Parathyroid adenoma (tissue), 2 donors: ENCODE results near the gene FABP6.

Experiments used
- H2AFZ ChIP-seq: fragments of 300-600 bp; sonication (generic); one replicate; pipeline ENCODE4 v1.7.0; 2017; ENCODE audit warnings: antibody characterized with exemption, mild to moderate bottlenecking
- H3K27ac ChIP-seq: fragments of 300-600 bp; sonication (generic); one replicate; pipeline ENCODE4 v1.7.0; 2017
- H3K27me3 ChIP-seq: fragments of 300-600 bp; sonication (generic); one replicate; pipeline ENCODE4 v1.7.0; 2017; ENCODE audit warnings: low read length; ENCODE audit not compliant: control insufficient read depth, insufficient read depth
- H3K36me3 ChIP-seq: fragments of 300-600 bp; sonication (generic); one replicate; pipeline ENCODE4 v1.7.0; 2017; ENCODE audit warnings: low read length; ENCODE audit not compliant: control insufficient read depth, insufficient read depth
- H3K4me1 ChIP-seq: fragments of 300-600 bp; sonication (generic); one replicate; pipeline ENCODE4 v1.7.0; 2017; ENCODE audit warnings: control low read depth
- H3K4me2 ChIP-seq: fragments of 300-600 bp; sonication (generic); one replicate; pipeline ENCODE4 v1.7.0; 2017; ENCODE audit warnings: low read length
- H3K4me3 ChIP-seq: fragments of 300-600 bp; sonication (generic); one replicate; pipeline ENCODE4 v1.7.0; 2017; ENCODE audit warnings: low read depth, low read length
- H3K79me2 ChIP-seq: fragments of 300-600 bp; sonication (generic); one replicate; pipeline ENCODE4 v1.7.0; 2017; ENCODE audit warnings: control low read depth
- H3K9ac ChIP-seq: fragments of 300-600 bp; sonication (generic); one replicate; pipeline ENCODE4 v1.7.0; 2017; ENCODE audit warnings: mild to moderate bottlenecking
- H3K9me3 ChIP-seq: fragments of 300-600 bp; sonication (generic); one replicate; pipeline ENCODE4 v1.7.0; 2017; ENCODE audit warnings: low read length; ENCODE audit not compliant: control insufficient read depth
- CTCF ChIP-seq: fragments of 300-600 bp; sonication (generic); IDR thresholded peaks from one replicate; pipeline ENCODE4 v1.7.0; 2017; ENCODE audit warnings: antibody characterized with exemption, mild to moderate bottlenecking
- donor health status: primary hyperparathyroidism.

FABP6 gene

GRCh38 chr5:160250226-160250625 lies 20.9 kb downstream of the FABP6 start:
- Histone ChIP-seq H3K9ac (no peak overlapping the region), H3K36me3 (no peaks in the 10 kb centered on the region), H3K4me1 (no peaks in the 10 kb centered on the region), H3K79me2 (no peaks in the 10 kb centered on the region), H3K4me2 (no peak overlapping the region), H3K9me3 (no peaks in the 10 kb centered on the region), H2AFZ (no peak overlapping the region), H3K27me3 (no peaks in the 10 kb centered on the region), H3K27ac (no peak overlapping the region), H3K4me3 (no peak overlapping the region)
- no peak for TF ChIP-seq CTCF

DNA sequence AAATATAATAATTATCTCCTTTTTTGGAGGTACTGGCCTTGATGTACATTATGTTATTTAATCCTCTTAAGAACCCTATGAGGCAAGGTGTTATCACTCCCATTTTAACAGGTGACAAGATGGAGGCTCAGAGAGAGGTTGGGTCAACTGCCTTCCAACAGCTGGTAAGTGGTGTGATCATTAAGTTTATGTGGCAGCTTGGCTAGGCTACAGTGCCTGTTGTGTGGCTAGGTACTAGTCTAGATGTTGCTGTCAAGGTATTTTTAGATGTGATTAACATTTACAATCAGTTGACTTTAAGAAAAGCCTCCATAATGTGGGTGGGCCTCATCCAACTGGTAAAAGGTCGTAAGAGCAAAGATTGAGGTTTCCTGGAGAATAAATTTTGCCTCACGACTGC lies 21.5 kb downstream of the FABP6 start:
- Histone ChIP-seq H3K4me3 (no peak overlapping the region), H3K4me2 (no peak overlapping the region), H3K79me2 (no peaks in the 10 kb centered on the region), H3K4me1 (no peaks in the 10 kb centered on the region), H3K27ac (no peak overlapping the region), H3K9ac (no peak overlapping the region), H3K9me3 (no peaks in the 10 kb centered on the region), H2AFZ (no peak overlapping the region), H3K27me3 (no peaks in the 10 kb centered on the region), H3K36me3 (no peaks in the 10 kb centered on the region)
- no peak for TF ChIP-seq CTCF

- Histone ChIP-seq H3K4me3 (no peak overlapping the region), H3K4me1 (no peaks in the 10 kb centered on the region), H3K9me3 (no peaks in the 10 kb centered on the region), H3K36me3 (no peaks in the 10 kb centered on the region), H3K27ac (no peak overlapping the region), H3K79me2 (no peaks in the 10 kb centered on the region), H3K27me3 (no peaks in the 10 kb centered on the region), H3K9ac (no peak overlapping the region), H2AFZ (no peak overlapping the region), H3K4me2 (no peak overlapping the region)
- no peak for TF ChIP-seq CTCF
These were observed 22.3 kb downstream of the FABP6 start for GRCh38 chr5:160251406-160252155.

DNA sequence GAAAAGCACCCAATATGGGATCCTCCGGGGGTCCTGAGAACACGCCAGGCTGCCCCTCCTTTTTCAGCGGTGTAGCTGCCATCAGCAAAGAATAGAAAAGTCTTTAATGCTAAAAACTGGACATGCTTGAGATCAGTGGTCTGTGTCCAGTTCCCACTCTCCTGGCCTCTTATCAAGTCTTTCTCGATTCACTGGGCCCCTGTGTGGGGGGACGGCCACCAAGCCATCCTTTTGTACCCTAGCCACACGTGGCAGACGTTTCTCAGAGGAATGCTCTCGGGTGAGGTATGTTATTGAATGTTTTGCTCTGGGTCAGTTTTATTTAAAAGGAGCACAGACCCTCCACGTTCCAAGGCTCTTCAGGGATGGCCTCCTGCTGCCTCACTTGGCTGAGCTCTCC lies 23.6 kb downstream of the FABP6 start:
- no peaks in the 10 kb centered on the region for H3K4me1 ChIP-seq
- no peak overlapping the region for H3K9ac ChIP-seq
- H3K27me3 ChIP-seq: no peaks in the 10 kb centered on the region
- H3K4me2 ChIP-seq: no peak overlapping the region
- no peak for TF ChIP-seq CTCF
- no peaks in the 10 kb centered on the region for H3K79me2 ChIP-seq
- H3K4me3 ChIP-seq: no peak overlapping the region
- H2AFZ ChIP-seq: no peak overlapping the region
- no peak overlapping the region for H3K27ac ChIP-seq
- no peaks in the 10 kb centered on the region for H3K36me3 ChIP-seq
- H3K9me3 ChIP-seq: no peaks in the 10 kb centered on the region

DNA sequence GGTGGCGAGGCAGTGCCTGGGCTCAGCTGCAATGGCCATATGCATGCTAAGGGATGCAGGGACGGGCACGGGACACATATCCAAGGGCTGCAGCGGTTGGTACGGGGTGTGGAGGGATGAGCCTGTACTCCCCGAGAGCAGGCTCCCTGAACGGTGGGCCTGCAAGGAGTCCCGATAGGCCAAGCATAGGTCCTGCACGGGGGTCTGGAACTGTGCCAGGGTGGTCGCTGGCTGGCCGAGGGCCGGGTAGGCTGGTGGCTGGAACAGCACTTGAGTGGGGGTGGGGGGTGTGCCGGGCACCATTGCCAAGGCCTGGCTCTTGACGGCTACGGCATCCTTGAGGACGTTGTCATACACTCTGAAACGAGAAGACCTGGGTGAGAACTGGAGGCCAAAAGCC lies 24.1 kb downstream of the FABP6 start:
- Histone ChIP-seq H3K36me3 (no peaks in the 10 kb centered on the region), H3K79me2 (no peaks in the 10 kb centered on the region), H3K4me3 (no peak overlapping the region), H3K27ac (no peak overlapping the region), H3K4me2 (no peak overlapping the region), H2AFZ (no peak overlapping the region), H3K4me1 (no peaks in the 10 kb centered on the region), H3K9me3 (no peaks in the 10 kb centered on the region), H3K27me3 (no peaks in the 10 kb centered on the region), H3K9ac (no peak overlapping the region)
- no peak for TF ChIP-seq CTCF
